Hematopoietic multipotent progenitor cell treated with erythropoietin and hydrocortisone succinate and interleukin-3 and kit ligand, for 17 days (in vitro differentiated cells): Measurements from ENCODE around the gene RAB20.
"Not testable (repeated sequence)": the region's sequence is repeated elsewhere in the genome, so short reads cannot be mapped to it uniquely, and the experiment has no call there.

Source experiments
- DNase-seq: peaks from one replicate; pipeline ENCODE4 v3.0.0-alpha.2; 2015; ENCODE audit warnings: low spot score

The RAB20 gene

DNA sequence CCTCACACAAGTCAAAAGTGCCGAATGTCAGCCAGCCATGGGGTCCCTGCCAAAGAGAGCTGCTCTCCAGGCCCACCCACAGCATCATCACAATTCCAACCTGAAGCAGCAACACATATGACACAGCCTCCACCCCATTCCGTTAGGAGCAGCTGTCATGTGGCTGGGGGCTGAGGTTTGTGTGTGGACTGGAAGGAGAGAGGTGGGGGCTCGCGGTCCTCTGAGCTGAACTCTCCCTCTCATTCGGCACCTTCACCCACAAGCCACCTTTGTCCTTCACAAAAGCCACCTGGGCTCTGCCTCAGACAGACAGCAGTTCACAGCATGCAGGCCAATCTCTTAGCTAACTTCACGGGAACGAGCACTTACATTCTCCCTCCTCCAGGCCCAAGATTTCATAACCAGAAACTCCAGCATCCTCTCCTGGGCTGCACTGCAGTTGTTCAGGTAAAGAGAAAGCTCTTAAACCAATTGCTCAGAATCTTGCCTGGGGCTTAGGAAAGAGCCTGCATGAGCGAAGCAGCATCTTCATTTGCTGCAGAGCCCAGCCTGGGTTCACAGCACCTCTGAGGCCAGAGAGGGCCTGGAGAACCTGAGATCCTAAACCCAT lies 7.2 kb downstream of the RAB20 start:
- DNase-seq, result no peak

DNA sequence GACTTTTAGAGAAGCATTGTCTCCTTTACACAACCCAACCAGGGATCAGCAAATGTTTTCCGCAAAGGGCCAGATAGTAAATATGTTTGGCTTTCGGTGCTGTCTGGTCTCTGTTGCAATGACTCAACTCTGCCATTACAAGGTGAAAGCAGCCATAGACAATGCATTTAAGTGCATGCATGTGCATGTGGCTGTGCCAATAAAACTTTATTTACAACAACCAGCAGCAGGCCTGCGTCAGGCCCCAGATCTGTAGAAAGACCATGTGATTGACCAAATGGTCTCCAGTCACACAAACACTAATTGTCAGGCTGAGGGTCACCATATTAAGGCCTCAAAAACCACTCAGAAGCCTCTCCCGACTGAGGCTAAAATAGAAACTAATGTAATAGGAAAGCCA lies 8.1 kb downstream of the RAB20 start:
- no peak for DNase-seq

DNA sequence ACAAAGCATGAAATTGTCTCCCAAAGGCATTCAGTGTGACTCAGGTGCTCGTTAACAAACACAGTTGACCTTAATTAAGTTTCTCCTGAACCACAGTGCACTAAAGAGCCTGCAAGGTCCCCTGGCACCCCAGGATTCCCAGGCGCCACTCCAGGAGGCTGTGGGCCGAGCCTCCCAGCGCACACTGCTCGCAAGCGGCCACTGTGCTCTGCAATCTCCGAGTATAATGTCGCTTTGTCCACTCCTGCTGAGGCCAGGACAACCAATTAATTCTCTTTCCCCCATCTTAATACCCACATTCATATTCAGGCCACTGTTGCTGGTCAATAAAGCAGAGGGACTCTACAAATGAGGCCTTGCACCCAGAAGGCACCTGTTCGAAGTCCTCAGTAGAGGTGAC lies 8.8 kb downstream of the RAB20 start:
- DNase-seq, result no peak

DNA sequence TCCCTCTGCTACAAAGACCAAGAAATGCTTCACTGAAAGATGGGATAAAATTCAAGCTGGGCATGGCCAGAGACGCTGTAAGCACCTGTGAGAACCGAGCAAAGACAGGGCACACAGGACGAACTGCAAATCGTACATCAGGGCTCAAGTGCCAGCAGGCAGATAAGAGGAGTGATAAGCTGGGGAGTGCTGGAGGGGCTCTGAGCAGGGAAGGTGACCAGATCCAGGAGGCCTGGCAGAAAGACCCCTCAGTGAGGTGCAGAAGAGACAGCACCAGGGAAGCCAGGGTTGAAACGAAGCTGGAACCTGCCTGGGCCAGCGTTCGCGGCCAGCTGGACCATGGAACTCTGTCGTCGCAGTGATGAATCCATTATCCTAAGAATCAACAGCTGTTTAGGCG lies 10.2 kb downstream of the RAB20 start:
- no peak for DNase-seq

DNA sequence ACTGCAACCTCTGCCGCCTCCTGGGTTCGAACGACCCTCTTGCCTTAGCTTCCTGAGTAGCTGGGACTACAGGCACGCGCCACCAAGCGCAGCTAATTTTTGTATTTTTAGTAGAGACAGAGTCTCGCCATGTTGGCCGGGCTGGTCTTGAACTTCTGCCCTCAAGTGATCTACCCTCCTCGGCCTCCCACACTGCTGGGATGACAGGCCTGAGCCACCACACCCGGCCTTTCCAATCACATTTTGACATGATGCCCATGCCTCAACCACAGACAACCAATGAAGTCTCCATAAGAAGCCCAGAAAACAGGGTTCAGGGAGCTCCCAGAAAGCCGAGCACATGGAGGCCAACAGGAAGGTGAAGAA lies 11.7 kb downstream of the RAB20 start:
- no peak for DNase-seq

DNA sequence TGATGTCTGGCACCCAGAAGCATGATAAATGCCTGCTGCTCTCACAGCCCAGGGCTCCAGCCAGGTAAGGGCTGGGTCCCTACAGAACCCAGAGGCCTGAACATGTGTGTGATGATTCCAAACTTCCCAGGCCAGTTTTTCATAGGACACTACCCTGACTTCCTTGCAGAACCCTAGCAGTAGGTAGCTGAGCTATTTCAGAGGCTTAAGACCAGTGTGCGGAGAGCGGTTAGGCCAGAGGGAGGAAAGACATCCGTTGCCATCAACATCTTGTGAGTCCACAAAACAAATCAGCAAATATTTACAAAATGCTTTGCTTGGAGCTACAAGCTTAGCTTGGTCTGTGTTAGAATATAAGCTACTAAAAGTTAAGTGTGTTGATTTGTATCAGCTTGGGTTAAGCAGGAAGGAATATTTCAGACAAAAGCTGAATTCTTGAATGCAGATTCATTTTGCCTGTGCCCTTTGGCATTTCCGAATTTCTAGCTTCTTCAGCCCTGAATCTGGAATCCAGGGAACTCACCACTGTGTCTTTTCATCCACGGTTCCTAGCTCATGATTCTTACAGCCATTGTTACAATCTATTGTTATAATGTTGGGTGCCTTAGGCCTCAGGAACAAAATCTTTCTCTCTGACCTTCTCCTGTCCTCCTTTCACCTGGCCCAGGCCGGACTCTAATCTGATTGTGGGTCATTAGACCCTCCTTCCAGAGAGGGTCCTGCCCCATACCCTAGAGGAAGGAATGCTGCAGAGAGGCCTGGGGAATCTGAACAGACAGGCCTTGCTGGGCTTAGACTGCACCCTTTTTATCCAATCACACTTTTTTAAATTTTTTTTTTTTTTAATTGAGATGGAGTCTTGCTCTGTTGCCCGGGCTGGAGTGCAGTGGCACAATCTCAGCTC lies 12.4 kb downstream of the RAB20 start:
- DNase-seq, result no peak

DNA sequence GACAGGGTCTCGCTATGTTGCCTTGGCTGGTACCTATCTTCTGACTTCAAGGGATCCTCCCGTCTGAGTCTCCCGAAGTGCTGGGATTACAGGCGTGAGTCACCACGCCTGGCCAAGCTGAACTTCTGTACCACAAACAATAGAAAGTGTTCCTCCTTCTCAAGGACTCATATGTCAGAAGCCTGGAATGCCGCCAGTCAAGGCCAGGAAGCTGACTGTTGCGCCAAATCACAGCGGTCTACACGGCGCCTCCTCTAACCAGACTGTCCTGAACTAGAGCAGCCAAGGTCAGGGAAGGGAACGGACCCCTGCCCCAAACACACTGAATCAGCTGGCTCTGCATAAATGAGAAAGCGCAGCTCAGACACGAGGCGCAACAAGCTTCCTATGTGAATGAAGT lies 14.6 kb downstream of the RAB20 start:
- DNase-seq, result no peak

DNA sequence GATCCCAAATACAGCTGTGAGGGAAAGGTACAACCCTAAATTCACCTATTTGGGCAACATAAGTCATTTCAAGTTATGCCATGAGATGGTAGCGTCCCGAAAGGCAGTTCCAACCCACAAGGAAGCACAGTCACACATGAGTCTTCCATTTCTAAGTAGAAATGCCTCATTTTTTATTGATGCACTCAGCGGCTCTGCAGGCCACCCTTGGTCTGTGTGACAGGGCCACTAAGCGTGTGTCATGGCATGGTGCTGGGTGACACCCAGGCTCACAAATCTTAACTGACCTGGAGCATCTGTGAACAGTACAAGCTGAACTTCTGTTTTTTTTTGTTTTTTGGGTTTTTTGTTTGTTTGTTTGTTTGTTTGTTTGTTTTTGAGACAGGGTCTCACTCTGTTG lies 15.1 kb downstream of the RAB20 start:
- DNase-seq, result no peak

DNA sequence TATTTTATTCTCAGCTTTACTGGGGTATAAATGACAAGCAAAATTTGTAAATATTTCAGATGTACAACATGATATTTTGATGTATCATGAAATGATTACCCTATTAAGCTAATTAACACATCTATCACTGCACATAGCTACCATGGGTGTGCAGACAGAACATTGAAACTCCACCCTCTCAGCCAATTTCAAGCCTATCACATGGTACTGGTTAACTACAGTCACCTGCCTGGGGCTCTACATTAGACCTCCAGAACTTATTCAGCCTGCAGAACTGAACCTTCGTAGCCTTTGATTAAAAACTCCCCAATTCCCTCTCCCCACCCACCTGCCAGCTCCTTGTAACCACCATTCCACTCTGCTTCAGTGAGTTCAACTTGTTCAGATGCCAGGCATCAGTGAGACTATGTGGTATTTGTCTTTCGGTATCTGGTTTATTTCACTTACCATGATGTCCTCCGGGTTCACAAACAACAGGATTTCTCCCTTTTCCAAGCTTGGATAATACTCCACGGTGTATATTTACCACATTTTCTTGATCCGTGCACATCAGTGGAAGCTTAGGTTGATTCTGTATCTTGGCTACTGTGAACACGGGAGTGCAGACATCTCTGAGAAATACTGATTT lies 19.2 kb downstream of the RAB20 start:
- no peak for DNase-seq

DNA sequence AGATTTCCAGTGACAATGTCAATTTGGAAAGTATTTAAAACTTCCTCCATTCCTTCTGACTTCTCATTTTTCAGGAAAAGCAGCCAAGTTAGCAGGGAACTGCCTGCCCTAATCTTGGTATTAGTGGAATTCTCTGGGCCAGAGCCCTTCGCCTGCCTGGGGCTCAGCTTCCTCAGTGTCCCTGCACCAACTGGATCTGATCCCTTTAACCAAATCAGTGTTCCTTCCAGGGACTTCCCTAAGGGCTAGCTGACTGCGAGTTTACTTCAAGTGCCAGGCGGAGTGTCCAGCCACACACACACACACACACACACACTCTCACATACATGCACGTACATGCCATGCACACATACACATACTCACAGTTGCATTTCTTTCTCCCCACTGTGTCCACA lies 20.0 kb downstream of the RAB20 start:
- DNase-seq, result no peak

DNA sequence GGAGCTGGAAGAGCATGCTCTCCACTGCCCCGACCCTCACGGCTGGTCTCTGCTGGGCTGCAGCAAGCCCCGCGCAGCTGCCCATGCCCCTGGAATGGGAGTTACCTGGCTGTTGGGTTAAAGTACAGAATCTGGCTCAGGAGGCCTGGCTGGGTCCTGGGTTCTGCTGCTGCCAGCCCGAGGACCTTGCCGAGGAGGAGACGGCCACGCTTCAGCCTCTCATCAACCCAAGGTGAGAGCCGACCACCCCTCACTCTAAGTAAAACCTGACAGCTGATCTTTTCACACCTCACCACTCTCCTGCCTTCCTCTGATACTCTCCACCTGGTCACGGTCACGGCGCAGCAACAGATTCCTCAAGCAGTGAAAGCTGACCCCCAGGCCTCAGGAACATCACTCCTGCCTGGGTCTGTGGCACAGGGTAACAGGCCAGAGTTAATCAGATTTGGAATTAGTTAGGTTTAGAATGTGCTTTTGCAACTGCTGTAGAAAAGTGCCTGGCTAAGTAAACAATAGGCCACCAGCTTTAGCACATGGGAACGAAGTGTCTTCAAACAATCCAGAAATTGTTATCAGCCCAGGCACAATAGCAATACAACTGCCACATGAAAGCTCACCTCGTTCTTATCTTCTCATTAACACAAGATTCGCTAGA lies 20.5 kb downstream of the RAB20 start:
- DNase-seq, result no peak

DNA sequence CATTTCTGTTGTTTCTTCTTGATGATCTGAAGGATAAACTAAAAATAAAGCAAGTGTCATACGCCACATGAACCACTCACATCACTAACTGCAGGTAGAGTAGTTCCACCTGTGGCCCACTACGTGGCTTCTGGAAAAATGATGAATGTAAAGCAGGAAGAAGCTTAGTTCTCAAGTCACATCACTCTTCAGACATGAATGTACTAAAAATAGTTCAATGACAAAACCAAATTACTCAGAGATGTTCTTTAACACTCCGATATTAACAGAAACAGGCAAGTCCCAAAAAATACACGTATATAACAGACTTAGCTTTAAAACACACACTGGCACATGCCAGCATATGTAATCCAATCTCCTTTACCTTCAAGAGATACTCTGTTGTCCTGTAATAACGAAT lies 21.6 kb downstream of the RAB20 start:
- no peak for DNase-seq

DNA sequence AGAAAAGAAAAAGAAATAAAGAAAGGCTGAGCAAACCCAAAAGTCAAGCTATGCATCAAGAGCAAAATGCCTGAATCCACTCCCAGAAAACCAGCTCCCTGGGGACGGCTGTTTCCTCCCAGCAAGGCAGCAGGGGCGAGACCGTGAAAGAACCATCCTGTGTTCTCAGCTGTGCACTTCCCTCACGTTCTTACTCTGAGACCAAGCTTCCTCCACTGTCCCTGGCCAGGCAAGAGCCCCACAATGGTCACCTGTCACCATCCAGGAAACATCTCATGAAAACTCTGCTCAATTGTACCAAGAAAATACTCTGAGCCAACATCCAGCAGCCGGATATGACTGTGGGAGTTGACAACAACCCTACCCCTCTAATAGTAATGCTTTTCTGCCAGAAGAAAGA lies 22.9 kb downstream of the RAB20 start:
- no peak for DNase-seq

DNA sequence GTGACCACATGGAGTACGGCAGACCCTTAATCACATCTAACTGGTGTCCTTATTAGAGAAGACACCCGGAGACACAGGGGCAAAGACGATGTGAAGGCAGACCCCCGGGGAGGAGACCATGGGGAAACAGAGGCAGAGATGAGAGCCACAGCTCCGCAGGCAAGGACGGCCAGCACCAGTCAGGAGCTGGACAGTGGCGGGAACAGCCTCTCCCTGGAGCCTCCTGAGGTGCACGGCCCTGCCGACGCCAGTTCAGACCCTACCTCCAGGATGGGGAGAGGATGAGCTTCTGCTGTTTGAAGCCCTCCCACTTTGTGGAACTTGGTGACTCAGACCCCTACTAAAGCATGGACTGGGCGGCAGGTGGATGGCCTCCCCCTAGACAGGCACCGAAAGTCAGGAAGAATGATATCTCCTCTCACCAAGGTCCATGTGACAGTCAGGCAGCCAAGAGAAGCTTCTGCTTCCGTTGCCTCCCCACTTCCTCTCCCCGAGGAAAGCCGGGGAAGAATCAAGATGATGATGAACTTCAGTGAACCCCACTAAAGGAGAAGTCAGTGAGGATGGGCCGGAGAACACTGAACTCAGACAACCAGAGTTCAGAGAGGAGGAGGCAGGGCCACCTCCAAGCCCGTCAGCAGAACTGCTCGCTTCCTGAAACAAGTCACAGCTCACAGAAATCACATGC lies 25.4 kb downstream of the RAB20 start:
- DNase-seq, result no peak

DNA sequence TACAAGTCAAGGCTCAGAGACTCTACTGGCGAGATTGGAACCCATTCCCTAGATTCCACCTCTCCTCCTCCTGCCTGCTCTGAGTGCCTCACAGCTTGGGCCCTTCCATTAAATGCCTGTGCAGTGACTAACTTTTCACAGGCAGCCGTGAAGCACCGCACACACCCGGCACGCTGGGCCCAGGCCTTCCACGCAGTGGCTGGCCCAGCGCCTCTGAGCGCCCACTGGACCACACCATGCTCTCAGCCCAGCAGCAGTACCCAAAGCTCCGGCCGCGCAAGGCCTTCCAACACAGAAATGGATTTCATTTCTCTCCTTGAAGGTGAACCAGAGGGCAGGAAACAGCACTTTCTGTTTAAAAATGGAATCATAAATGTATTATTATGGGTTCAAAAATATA lies 26.0 kb downstream of the RAB20 start:
- no peak for DNase-seq

DNA sequence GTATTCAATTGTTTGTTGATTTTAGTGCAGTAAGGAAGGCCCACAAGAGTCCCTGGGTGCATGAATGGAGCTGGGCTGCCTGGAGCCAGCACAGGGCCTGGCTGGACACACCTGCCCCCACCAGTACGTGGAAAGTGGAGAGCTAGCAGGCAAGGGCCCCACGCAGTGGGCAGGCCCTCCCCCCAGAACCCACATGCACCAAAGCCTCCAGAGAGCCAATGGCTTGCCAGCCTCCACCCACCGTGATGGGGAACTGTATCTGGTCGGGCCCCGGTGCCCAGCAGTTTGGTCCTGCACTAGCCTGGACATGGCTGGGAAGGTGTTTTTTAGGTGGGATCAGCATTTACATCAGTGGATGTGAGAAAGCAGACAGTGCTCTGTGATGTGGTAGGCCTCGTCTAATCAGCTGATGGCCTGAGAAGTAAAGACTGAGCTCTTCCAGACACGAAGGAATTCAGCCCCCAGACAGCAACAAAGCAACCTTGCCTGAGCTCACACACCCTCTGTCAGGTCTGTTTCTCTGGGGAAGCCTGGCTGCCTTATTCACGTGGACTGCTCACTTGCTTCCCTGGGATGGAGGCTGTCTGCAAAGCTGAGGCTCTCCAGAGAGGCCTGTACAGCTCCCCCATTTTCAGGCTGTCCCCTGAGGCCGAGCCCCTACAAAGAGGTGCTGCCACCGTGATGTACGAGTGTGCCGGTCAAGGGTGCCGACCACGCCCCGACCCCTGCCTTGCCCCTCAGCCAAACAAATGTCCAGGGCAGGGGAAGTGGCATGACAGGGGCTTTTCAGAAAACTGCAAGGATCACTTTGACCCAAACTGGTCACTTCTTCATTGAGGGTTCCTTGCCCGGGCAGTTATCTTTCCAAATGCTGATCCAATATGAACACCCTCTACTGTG lies 27.5 kb downstream of the RAB20 start:
- DNase-seq, result no peak

DNA sequence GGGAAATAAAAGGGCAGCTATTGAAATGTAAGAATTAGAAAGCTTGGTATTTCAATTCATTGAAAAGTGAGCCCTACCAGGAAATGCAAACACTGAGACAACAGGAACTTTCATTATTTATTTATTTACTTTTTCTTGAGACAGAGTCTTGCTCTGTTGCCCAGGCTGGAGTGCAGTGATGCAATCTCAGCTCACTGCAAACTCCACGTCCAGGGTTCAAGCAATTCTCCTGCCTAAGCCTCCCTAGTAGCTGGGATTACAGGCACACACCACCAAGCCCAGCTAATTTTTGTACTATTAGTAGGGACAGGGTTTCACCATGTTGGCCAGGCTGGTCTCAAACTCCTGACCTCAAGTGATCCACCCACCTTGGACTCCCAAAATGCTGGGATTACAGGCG lies 29.3 kb downstream of the RAB20 start:
- not testable (repeated sequence) for DNase-seq

DNA sequence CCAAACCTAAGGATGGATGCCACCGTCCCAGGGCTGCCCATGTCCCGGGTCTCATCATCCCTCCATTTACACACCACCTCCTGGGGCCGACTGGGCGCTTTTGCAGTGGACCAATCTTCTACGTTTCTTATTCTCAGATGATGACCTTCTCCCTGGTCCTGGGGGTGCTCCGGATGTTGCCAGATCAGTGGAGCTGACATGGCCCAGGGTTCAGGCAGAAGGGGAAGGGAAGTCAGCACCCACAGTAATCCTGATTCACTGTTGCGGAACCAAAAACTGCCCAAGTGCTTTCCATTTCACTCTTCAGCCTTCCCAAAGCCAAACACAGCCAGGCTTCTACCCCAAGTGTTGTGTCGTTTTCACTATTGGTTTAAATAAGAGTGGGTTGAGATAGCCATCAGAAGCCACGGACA lies 29.8 kb downstream of the RAB20 start:
- no peak for DNase-seq

DNA sequence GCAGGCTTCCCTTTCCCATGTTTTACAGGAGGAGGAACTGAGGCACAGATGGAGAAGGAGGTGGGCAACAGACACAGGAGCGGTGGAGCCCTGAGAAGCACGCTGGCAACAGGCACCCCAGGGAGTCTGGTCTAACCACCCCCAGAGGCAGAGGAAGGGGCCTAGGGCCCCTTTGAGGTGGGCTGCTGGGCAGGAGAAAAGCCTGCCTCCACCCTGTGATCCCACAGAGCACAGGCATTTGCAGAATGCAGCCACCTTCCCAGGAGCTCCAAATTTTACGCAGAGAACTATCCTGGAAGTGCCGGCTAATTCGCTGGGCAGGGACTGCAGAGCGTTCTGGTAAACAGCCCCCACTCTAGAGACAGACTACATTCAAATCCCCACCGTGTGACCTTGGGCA lies 30.4 kb downstream of the RAB20 start:
- no peak for DNase-seq

DNA sequence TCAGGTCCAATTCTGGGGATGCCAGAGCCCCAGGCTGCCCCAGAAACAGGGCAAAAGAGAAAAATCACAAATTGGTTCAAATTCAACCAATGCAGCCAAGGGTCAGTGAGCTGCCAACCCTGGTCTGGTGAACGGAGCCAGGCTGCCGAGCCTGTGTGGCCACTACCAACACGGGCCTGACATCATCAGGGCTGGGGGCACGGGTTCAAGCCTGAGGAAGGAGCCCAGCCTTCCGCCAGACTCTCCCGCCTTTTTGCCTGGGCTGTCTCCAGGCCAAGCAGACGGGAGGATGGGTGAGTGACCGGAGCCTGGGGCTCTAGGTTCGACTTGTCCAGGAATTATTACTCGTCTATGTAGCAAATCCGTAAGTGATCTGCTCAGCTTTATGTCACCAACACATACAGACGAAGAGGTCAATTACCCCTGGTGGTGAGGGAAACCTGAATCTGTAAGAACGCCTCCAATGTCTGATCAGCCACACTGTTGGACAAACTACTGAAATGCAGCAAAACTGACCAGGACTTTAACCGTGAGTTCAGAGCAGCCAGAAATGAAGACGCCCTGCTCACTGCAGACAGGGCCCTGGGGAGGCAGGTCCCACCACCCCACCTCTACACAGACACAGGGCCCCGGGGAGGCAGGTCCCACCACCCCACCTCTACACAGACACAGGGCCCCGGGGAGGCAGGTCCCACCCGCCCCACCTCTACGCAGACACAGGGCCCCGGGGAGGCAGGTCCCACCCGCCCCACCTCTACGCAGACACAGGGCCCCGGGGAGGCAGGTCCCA lies 31.8 kb downstream of the RAB20 start:
- no peak for DNase-seq
